ENCODE data around the gene LAT. TPM values are rescaled to one million over a fixed set of nuclear protein-coding genes. Genes with fewer than 3 reads are reported as not detected.

The LAT gene
- total and polyA plus RNA-seq, 7 donors, result 1.6 to 2.1 (median 1.8) TPM

- no peak for TF ChIP-seq CTCF (IDR thresholded peaks at IDR 0.05)
- H3K36me3 ChIP-seq (ENCODE audit: insufficient read depth in 1 of 2, low read depth in 1 of 2), result no peaks in the 10 kb centered on the region
- H3K27me3 ChIP-seq (ENCODE audit: insufficient read depth in 3 of 3, low read length in 2 of 3), result peaks cover 0 to 8% (median 0%) of the 10 kb centered on the region in 3 donors
- DNase-seq (no peak), ATAC-seq (no peak)
- H3K27ac ChIP-seq, result no peak overlapping the region
- no peaks in the 10 kb centered on the region for H3K4me1 ChIP-seq
- H3K9me3 ChIP-seq, result no peaks in the 10 kb centered on the region
- WGBS, 3 donors, result 61 to 65% (median 64%) methylated on average over 7 of the region's 7 CpGs
- H3K4me3 ChIP-seq, result no peak overlapping the region
- intact Hi-C loops (cut with DNase I), result no loop called here
Observed at GRCh38 chr16:29028457-29029167, 43.8 kb downstream of the LAT start.

- TF ChIP-seq CTCF (IDR thresholded peaks at IDR 0.05), result no peak
- H3K27ac ChIP-seq, result no peak overlapping the region
- no peaks in the 10 kb centered on the region for H3K9me3 ChIP-seq
- no peaks in the 10 kb centered on the region for H3K36me3 ChIP-seq (ENCODE audit: insufficient read depth in 1 of 2, low read depth in 1 of 2)
- intact Hi-C loops (cut with DNase I), result no loop called here
- H3K27me3 ChIP-seq (ENCODE audit: insufficient read depth in 3 of 3, low read length in 2 of 3), result peaks cover 0 to 5% (median 0%) of the 10 kb centered on the region in 3 donors
- no peaks in the 10 kb centered on the region for H3K4me1 ChIP-seq
- H3K4me3 ChIP-seq, result no peak overlapping the region
- 37 to 42% (median 40%) methylated on average over 16 of the region's 16 CpGs for WGBS, 3 donors
- DNase-seq, result peak in 1 of 2 donors; percentile 25
- ATAC-seq, result no peak
Observed at GRCh38 chr16:29029168-29029994, 44.5 kb downstream of the LAT start.

- no peak overlapping the region for H3K27ac ChIP-seq
- ATAC-seq (no peak), DNase-seq (no peak)
- WGBS, 3 donors, result 52 to 65% (median 60%) methylated on average over 8 of the region's 8 CpGs
- no peak for TF ChIP-seq CTCF (IDR thresholded peaks at IDR 0.05)
- no peaks in the 10 kb centered on the region for H3K9me3 ChIP-seq
- H3K27me3 ChIP-seq (ENCODE audit: insufficient read depth in 3 of 3, low read length in 2 of 3), result peaks cover 0 to 4% (median 0%) of the 10 kb centered on the region in 3 donors
- intact Hi-C loops (cut with DNase I), result no loop called here
- no peaks in the 10 kb centered on the region for H3K36me3 ChIP-seq (ENCODE audit: insufficient read depth in 1 of 2, low read depth in 1 of 2)
- H3K4me3 ChIP-seq, result no peak overlapping the region
- no peaks in the 10 kb centered on the region for H3K4me1 ChIP-seq
Observed at GRCh38 chr16:29030086-29030840, 45.4 kb downstream of the LAT start.

Other genes with a start within 250 kb of the LAT start
- 1 to 10 TPM in 1 of 4 donors, under 1 TPM in 1, not detected in 2; 0.62 to 1.2 TPM for gene NPIPB9, start 233.3 kb upstream of the LAT start, total RNA-seq
- under 1 TPM in 2 of 3 donors, not detected in 1; 0.12 to 0.39 TPM for gene NPIPB9, start 233.3 kb upstream of the LAT start, polyA plus RNA-seq
- gene ATXN2L, start 162.1 kb upstream of the LAT start, total RNA-seq, result 10 to 100 TPM; 47.7 to 66.2 (median 55.4) TPM
- gene ATXN2L, start 162.1 kb upstream of the LAT start, polyA plus RNA-seq, result 10 to 100 TPM; 28.8 to 50.0 (median 37.2) TPM
- 100 to 1,000 TPM; 155 to 233 (median 187) TPM for gene TUFM, start 138.7 kb upstream of the LAT start, total RNA-seq
- gene TUFM, start 138.7 kb upstream of the LAT start, polyA plus RNA-seq, result 100 to 1,000 TPM; 211 to 355 (median 240) TPM
- gene SH2B1, start 121.2 kb upstream of the LAT start, total RNA-seq, result 10 to 100 TPM; 22.9 to 44.6 (median 39.9) TPM
- 10 to 100 TPM; 21.0 to 47.5 (median 28.1) TPM for gene SH2B1, start 121.2 kb upstream of the LAT start, polyA plus RNA-seq
- 1,000 to 10,000 TPM in 3 of 4 donors, 100 to 1,000 TPM in 1; 639 to 2,539 (median 1,923) TPM for gene ATP2A1, start 106.6 kb upstream of the LAT start, total RNA-seq
- 1,000 to 10,000 TPM in 2 of 3 donors, 100 to 1,000 TPM in 1; 169 to 1,914 (median 1,496) TPM for gene ATP2A1, start 106.6 kb upstream of the LAT start, polyA plus RNA-seq
- 1 to 10 TPM; 3.1 to 7.0 (median 5.2) TPM for gene RABEP2, start 59.8 kb upstream of the LAT start, total RNA-seq
- gene RABEP2, start 59.8 kb upstream of the LAT start, polyA plus RNA-seq, result 10 to 100 TPM in 1 of 3 donors, 1 to 10 TPM in 2; 6.2 to 22.8 (median 8.2) TPM
- under 1 TPM in 2 of 4 donors, not detected in 2; 0.12 to 0.32 TPM for gene CD19, start 53.1 kb upstream of the LAT start, total RNA-seq
- gene CD19, start 53.1 kb upstream of the LAT start, polyA plus RNA-seq, result under 1 TPM in 2 of 3 donors, not detected in 1; 0.10 to 0.17 TPM
- gene NFATC2IP, start 34.1 kb upstream of the LAT start, total RNA-seq, result 10 to 100 TPM; 17.6 to 20.4 (median 18.8) TPM
- 10 to 100 TPM; 10.6 to 16.4 (median 16.2) TPM for gene NFATC2IP, start 34.1 kb upstream of the LAT start, polyA plus RNA-seq
- gene SPNS1, start 10.3 kb upstream of the LAT start, total RNA-seq, result 10 to 100 TPM; 12.9 to 20.3 (median 16.1) TPM
- 10 to 100 TPM; 21.9 to 46.9 (median 38.0) TPM for gene SPNS1, start 10.3 kb upstream of the LAT start, polyA plus RNA-seq